ENCODE measurements around the gene CHST14.

CHST14 gene, protein sequence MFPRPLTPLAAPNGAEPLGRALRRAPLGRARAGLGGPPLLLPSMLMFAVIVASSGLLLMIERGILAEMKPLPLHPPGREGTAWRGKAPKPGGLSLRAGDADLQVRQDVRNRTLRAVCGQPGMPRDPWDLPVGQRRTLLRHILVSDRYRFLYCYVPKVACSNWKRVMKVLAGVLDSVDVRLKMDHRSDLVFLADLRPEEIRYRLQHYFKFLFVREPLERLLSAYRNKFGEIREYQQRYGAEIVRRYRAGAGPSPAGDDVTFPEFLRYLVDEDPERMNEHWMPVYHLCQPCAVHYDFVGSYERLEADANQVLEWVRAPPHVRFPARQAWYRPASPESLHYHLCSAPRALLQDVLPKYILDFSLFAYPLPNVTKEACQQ

GRCh38 chr15:40470423-40471104, at the start of gene CHST14:
TSS of gene CHST14 (plus strand) at chr15:40470984. CDS start at chr15:40471214, 230 bp downstream.
- peak; percentile 18 to 51 (median 42) for DNase-seq

GRCh38 chr15:40421246-40422157, 49.3 kb upstream of the CHST14 start:
- peak; percentile 33 to 52 (median 41) for DNase-seq

DNA sequence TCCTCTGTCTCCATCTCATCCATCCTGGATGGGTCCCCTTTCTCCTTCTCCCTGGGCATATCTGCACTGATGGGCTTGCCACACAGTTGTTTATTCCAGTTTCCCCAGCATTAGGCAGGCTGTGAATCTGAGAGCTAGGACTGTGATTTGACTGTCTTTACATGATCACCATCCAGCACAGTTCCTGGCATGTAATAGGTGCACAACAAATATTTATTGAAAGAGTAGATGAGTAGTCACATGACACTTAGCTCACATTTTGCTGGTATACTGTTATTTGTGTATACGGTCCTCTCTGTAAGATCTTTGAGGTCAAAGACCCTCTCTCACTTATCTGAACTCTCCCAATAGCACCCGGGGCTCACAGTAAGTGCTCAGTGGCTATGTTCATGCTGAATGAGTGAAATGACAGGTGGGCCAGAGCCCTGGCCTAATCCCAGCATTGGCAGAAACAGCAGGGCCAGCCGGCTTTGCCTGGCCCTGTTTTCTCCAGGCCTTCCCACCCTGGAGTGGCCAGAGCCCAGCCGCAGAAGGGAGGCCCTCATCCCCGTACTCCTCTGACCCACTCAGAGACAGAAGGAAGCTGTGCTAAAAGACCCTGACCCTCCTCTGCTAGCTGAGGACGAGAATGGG, 46.2 kb upstream of the CHST14 start:
- DNase-seq = no peak

DNA sequence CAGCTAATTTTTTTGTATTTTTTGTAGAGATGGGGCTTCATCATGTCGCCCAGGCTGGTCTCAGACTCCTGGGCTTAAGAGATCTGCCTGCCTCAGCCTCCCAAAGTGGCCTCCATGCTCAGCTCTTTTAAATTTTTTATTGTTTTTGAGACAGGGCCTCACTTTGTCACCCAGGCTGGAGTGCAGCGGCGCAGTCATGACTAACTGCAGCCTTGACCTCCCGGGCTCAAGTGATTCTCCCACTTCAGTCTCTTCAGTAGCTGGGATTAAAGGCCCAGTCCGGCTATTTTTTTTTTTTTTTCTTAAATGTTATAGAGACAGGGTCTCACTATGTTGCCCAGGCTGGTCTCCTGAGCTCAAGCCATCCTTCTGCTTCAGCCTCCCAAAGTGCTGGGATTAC, 45.1 kb upstream of the CHST14 start:
- no peak for DNase-seq

- DNase-seq = no peak
Observed at GRCh38 chr15:40427188-40427587, 43.6 kb upstream of the CHST14 start.

GRCh38 chr15:40428185-40428584, 42.6 kb upstream of the CHST14 start:
- no peak for DNase-seq

DNA sequence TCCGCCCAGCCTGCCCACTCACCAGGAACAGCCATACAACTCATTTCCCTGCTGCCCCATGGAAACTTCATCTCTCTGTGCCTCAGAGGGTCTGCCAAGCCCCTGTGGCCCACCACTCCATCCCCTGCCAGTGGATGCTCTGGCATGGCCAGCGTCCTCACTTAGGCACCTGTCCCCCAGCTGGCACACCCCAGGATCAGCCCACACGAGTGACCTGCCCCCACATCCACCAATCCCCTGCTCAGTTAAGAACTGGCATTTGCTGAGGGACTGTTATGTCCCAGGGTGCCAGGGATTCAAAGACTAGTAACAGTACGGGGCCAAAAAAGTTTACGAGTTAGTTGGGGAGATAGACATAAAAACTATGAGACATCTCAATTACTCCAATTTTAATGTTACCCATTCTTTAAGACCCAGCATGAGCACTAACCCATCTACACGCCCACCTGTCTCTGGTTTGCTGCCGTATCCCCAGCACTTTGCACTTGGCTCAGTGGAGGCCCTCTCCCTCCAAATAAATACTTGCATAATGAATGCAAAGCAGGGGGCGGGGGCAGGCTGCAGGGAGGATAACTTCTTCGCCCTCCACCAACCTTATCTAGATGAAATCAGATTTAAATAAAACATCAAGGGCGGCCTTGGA, 41.6 kb upstream of the CHST14 start:
- DNase-seq = no peak

- DNase-seq = peak in 2 of 3 experiments; percentile 1 to 4
Observed at GRCh38 chr15:40430271-40430805, 40.4 kb upstream of the CHST14 start.

GRCh38 chr15:40435023-40435709, 35.6 kb upstream of the CHST14 start:
- DNase-seq = no peak

- peak in 1 of 3 experiments; percentile 39 for DNase-seq
Observed at GRCh38 chr15:40435710-40436089, 35.1 kb upstream of the CHST14 start.

DNA sequence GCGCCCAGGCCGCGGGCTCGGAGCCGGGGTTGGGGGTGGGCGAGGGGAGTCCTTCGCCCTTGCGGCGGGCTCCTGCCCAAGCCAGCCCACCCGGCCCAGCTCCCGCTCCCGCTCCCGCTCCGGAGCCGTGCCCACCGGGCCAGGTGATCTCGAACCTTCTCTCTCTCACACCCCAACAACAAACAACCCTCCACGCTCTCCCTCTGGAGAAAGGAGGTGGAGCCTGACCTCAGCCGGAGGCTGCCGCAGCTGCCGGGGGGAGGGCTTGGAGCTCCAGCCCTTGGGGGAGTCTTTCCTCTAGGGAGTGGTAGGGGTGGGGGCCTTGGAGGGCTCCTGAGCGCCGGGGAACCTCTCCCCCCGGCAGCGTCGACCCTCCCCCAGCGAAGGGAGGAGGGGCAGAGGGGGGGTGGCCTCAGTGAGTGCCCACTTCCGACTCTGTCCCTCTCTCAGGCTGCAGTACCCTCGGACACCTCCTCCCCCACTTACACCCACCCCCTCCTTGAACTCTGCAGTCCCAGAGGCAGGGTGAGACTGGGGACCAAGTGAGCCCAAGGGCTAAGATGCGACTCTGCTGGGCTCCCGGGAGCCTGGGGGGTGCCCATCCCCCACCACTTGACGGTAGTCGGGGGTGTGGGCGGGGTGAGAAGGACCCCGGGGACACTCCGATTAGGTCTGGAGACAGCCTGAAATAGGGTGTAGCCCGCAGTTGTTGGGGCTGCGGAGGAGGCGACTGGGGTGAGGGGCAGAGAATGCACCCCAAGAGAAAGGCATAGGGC, 34.5 kb upstream of the CHST14 start:
- peak in 2 of 3 experiments; percentile 43 to 53 for DNase-seq

- no peak for DNase-seq
Observed at GRCh38 chr15:40436892-40437751, 33.7 kb upstream of the CHST14 start.

- DNase-seq = no peak
Observed at GRCh38 chr15:40437752-40438687, 32.8 kb upstream of the CHST14 start.

- DNase-seq = no peak
Observed at GRCh38 chr15:40438712-40439111, 32.1 kb upstream of the CHST14 start.

DNA sequence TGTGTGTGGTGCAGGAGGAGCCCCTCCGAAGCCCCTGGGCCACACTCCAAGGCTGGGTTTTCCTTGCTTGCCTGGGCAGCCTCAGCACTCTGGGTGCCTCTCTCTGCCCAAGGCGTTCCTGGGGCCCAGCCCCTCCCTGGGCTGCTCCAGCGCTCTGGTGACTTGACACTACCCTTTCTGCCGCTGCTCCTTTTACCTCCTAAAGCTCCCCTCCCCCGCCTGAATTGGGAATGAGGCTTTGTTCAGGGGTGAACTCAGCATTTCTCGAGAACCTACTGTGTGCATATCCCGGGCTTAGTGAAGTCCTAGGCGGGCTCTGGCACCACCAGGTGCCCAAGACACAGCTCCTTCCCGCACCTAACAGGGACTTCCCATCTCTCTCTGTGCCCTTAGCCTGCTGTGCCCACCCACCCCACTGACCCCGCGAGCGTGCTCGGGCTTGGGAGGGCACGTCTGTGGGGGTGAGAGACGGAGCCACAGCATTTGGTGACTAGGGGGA, 31.3 kb upstream of the CHST14 start:
- peak; percentile 12 to 55 (median 54) for DNase-seq

DNA sequence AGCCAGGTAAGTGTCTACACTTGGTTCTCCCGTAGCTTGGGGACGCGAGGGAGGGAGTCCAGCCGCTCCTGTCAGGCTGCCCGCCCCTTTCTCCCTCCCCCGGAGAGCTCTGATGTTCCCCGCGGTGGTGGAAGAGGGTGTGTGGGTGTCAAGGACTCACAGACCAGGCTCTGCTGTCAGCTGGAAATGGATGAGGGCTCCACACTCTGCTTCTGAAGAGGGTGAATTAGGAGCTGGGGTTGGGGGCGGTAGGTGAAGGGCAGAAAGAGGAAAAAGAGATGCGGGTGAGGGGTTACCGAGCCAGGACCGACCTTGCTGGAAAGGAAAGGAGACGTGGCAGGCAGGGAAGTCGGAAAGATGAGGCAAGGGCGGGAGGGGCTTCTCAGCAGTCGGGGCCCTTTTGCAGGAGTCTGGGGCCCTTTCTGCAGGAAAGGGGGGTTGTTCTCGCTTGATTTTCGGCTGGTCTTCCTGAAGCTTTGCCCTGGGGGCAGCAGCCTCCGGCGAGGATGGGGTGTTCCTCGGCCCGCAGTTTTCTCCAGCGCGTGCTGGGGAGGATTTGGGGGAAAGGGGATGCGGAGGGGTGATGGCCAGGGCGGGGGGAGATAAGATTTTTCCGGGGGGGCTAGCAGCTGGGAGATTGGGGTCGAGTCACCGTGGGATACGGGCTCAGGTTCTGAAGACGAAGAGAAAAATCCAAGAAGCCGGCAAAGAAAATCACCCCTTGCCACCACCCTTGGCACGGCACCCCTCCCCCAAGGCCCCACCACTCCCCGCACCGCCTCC, 30.6 kb upstream of the CHST14 start:
- DNase-seq = peak; percentile 34 to 57 (median 55)

All from NCI-H1417 (cell line).